GOT3 (cell line): Measurements from ENCODE around the gene CTDNEP1.
"Not testable (repeated sequence)": the region's sequence is repeated elsewhere in the genome, so short reads cannot be mapped to it uniquely, and the experiment has no call there.

ENCODE experiments used
- DNase-seq: peaks from one replicate; lab custom pipeline; 2025; ENCODE audit warnings: mixed read lengths; lab: John Stamatoyannopoulos, UW

The CTDNEP1 gene

DNA sequence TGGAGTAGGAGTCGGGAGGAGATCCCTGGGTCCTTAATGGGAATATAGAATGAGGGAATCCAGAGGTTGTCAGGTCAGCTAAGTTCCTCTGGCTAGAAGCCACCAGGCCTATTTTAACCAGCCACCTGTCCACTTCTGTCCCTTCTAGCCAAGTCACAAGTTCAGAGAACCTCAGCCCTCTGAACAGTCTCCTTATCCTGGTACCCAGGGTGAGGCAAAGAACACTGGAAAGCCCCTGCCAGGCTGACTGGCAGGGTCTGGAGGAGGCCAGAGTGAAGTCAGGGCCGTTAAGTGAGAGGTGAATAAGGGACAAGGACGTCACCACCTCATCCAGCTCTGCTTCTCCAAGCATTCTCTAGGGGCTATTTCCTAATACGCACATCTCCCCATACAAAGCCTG is 2.7 kb downstream of the CTDNEP1 start:
- no peak for DNase-seq

DNA sequence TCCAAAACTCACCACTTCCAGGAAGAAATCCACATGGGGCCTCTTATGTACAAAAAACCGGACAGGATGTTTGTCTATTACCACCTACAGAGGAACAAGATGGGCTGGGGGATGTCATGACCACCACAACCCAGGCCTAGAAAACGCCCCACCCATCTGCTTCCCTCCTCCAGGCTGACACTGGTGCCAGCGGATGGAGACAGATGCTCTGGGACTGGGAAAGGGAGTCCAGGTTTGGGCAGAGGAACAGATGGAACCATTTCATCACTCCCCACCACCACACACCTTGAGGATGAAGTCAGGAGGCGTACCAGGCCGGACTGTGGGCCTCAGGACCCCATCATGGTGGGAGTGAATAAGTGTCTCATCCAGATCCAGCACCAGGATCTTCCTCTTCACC is 4.8 kb downstream of the CTDNEP1 start:
- DNase-seq, result no peak

DNA sequence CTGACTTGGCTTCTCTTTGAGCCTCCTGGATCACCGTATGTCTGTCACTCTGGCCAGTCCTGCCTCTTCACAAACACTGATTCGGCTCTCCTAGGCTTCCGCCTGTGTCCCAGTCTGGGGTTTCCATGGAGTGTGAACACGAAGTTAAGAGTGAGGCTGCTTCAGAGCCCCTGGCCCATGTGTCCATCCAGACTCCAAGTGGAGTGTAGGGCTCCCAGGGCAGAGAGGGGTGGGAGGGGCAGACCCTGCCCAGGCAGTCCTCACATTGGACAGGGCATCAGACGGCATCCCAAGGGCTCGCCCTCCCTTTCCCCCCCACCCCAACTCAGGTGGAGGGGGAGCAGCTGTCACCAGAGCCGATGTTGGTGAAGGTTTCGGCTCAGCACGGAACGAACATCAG is 7.7 kb downstream of the CTDNEP1 start:
- DNase-seq, result not testable (repeated sequence)

DNA sequence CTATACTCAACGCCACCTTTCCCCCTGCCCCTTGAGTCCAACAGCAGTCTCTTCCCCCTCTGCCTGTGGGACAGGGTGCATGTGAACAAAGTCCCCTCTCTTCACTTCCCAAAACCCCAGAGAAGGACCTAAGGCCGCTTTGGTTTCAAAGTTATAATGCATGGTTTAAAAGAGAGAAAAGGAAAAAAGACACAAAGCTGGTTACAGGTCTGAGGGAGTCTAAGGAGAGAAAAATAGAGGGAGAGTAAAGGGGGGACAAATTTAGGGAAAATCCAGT is 8.1 kb downstream of the CTDNEP1 start:
- DNase-seq, result no peak

DNA sequence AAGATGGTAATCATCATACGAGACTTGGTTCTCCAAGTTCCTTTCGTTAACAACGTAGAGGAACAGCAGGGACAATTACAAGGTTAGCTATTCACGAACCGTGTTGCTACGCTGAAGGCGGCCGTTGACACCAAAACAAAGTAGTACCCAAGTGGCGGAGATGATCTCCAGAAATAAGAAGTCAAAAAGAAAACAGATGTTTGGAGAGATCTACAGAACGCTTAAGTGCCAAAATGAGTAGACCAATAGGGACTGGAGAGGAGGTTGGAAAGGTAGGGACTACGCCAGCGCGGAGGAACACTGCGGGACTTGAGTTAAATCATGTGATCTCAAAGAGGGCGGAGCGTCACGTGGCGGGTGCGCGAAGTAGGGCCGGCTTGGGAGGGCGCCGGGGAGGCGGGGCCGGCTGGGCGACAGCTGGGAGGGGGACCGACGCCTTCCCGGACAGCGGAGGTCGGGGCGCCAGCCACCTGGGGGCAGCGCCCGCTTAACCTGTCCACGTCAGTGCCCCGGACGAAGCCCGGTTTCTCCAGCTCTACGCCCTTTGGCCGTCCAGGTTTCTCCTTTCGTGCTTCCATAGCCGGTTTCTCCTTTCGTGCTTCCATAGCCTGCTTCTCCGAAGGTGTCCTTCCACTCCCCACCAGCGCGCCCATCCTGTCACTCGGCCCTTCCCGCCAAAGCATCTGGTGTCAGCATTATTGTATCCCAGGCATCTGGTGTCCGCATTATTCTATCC is 8.6 kb downstream of the CTDNEP1 start:
- peak; percentile 73 for DNase-seq

DNA sequence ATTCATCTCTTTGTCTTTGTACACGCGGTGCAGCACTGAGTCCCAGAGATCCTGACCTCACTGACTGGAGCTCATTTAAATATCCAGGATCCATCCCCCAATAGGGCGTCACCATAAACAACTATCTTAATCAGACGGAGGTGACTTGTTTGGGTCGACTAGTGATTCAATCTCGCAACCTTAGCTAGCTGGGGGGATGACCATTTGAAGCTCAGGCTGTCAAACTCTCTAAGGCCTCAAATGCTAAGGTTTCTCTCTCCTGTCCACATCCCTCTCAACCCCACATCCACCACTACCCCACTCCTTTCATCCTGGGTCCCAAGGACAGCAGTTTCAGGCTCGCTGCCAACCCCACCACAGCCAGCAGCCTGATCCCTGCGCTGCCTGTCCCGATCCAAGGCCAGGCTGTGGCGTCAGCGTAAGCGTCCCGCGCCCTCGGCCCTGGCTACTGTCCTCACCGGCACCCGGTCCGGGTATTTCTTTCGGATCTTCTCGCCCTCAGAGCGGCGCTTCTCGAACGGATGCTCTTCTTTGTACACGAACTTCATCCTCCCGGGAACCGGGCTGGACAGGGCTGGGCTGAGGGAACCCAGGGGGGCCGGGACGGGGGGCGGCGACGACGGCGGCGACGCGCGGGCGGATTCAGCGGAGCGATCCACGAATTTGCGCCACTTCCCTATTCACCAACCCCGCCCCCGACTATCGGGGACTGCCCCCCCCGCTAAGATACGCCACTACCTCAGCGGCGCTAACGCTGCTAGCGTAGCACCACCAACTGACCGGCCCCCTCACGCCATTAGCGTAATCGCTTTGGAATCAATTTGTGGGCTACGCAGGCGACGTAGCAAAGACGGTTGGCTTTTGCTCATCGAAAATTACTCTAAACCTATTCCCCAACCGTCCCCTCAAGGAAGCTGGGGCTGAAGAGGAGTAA is 9.5 kb downstream of the CTDNEP1 start, which contains the start of gene GABARAP:
Gene GABARAP (minus strand): TSS at position 667 of the 934 bp plus-strand sequence. CDS start 119 bp downstream, at position 548.
- peak; percentile 75 for DNase-seq

DNA sequence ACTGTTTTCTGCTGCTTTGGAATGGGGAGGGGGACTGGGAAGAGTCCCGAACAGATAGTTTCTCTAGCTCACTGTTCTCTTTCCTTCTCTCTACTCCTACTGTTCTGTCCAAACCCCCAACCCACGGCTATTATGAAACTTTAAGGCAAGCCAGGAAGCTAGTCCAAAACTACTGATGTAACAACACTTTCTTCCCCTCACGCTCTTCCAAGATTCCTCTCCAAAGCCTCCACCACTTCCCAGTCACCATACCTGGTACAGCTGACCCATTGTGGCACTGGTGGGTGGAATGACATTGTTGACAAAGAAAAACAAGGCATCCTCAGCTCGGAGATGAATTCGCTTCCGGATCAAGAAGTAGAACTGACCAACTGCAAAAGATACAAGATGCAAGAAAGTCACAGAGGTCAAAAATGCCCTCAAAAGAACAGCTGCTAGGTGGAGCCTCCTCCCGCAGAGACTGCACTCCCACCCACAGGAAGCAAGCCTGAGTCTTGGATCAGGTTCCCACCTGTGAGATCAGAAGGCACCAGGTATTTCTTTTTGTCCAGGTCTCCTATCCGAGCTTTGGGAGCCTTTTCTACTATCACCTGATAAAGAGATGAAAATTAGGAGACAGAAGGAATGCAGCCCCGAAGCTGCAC is 10.3 kb downstream of the CTDNEP1 start:
- no peak for DNase-seq

DNA sequence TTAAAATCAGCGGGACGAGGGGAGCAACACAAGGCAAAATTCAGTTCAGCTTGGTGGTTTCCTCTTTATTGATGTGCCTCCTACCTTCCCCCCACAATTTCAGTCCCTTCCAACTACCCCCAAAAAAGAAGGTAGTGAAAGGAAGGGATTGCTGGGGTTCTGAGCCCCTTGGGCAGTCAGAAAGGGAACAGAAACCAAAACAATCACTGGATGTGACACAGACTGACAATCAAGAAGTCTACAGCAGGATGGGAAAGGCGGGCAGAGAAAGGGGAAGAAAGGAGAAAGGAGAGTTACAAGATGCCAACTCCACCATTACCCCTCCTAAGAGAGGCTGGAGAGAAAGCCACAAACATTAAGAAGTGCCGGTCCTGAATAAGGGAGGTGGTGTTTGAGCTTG is 11.2 kb downstream of the CTDNEP1 start:
- DNase-seq, result no peak

DNA sequence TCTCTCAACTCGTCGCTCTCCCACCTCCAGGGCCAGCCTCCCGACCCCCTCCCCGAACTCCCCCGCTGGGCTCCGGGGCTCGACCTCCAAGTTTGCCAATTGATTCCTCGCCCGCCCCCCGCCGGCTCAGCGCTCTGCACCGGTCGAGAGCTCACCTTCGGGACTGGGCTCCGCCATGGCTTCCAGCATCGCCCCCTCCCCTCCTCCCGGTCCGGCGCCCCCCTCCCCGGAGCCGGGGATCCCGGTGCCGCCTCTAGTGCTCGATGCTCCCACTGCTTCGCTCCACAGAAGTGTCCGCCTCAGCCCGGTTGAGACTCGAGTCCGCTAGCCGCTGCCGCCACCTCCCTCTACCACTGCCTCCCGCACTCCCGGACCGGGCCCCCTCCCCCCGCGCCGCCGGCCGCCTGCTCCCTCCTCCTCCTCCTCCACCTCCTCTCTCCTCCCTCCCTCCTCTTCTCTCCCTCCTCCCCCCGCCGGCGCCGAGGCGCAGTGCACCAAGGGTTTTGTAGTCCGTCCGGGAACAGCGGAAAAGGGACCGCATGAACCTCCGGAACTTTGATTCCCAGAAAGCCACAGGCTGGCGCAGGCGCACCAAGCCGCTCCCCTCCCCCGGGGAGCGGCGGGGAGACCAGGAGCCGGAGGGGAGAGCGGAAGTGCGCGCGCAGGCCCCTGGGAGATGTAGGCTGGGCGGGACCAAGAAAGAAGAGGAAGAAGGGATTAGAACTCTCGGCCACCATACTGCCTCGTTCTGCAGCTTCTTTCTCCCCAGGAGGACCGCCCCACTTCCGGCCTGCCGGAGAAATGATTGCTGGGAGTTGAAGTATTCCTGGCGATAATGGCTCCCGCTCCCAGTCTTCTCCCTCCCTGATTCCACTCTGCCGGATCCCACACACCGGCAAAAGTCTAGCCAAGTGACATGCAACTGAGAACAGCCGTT is 12.2 kb downstream of the CTDNEP1 start, which contains the start of gene PHF23:
Gene PHF23 (minus strand): TSS at position 367 of the 937 bp plus-strand sequence. CDS start 178 bp downstream, at position 189.
- peak; percentile 97 for DNase-seq

DNA sequence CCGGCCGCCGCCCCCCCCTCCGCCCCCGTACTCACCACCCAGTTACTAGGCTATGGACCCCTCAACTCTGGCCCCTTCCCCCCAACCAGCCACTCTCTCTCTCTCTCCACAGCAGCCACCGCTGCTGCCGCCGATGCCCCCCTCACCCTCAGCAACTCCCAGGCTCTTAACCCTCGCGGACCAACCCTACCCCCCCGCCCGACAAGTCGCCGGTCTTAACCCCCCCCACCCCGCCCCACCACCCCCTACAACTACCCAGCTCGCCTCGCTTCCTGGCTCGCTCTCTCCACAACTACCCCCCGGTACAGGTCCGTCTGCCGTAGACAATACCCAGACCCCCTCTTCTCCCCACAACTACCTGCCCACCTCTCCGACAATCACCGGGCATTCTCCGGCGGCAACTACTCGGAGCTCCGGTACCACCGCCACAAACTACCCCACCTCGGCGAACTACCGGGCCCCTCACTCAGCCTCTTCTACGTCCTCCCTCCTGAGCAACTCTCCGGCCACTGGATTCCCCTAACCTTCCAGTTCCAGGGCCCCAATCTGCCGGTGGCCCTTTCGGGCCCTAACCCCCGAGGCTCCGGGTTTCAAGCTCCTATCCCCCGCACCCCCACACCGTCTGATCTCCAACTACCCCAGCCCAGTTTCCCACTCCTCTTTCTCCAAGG is 13.0 kb downstream of the CTDNEP1 start:
- DNase-seq, result no peak

DNA sequence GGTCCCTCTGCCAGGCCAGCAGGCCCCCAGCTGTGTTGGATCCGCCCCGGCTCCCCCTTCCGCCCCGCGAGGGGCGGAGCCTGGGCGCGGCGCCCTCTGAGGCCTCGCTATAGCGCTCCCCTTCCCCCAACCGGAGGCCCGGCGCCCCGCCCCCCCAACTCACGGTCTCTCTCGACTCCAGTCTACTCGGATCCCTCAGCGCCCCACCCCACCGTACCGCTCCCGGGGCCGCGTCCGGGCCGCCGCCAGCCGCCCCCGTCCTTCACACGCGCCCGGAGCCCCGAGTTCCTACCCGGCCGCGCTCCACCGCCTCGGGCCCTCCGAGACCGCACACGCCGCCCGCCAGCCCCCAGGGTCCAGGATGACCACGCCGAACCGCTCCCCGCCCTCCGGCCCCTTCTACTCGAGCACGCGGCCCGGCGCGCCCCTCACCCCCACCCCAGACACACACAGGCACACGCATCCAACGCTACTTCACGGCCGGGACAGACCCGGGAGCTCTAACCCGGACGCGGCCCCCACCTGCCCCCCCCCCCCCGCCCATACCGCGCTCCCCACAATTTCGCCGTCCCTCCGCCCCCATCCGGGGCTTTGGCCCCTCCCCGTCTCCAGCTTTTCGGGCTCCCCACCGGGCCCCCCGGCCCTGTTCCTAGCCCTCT is 13.6 kb downstream of the CTDNEP1 start:
- DNase-seq, result no peak

DNA sequence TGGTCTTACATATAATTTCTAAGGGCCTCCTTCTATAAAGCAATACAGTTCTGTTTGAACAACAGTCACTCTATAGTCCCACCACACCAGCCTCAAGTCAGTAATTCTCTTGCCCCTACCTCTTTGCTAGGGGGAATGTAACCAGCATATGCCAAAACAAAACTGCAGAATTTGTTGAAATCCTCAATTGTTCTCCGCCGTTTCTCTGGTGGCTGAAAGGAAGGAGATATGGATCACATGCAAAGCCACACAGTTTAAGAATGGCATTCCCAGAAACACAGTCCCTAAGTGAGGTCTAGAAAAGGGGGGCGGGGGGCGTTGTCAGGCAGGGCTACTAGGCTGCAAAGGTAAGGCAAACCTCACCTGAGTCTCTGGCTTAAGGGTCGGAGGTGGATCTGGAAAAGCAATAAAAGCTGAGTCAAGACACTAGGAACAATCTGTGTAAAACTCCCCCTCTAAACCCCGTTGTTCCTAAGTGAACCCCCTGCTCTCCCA is 14.2 kb downstream of the CTDNEP1 start:
- no peak for DNase-seq

DNA sequence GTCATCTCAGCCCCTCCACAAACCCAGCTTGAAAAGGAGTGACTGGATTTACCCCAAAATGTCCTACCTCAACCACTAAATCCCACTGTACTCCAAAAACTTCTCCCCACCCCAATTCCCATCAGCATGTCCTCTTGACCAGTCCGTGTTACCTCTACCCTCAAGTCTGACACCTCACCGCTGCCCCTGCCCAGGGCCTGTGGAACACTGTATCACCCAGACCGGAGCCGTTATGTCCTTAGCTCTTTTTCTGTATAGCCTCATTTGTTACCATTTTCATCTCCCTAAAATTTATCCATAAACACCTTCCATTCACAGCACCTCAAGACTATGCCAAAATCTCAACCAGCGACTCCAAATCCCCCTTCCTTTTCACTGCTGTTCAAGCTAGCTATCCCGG is 14.7 kb downstream of the CTDNEP1 start:
- no peak for DNase-seq

DNA sequence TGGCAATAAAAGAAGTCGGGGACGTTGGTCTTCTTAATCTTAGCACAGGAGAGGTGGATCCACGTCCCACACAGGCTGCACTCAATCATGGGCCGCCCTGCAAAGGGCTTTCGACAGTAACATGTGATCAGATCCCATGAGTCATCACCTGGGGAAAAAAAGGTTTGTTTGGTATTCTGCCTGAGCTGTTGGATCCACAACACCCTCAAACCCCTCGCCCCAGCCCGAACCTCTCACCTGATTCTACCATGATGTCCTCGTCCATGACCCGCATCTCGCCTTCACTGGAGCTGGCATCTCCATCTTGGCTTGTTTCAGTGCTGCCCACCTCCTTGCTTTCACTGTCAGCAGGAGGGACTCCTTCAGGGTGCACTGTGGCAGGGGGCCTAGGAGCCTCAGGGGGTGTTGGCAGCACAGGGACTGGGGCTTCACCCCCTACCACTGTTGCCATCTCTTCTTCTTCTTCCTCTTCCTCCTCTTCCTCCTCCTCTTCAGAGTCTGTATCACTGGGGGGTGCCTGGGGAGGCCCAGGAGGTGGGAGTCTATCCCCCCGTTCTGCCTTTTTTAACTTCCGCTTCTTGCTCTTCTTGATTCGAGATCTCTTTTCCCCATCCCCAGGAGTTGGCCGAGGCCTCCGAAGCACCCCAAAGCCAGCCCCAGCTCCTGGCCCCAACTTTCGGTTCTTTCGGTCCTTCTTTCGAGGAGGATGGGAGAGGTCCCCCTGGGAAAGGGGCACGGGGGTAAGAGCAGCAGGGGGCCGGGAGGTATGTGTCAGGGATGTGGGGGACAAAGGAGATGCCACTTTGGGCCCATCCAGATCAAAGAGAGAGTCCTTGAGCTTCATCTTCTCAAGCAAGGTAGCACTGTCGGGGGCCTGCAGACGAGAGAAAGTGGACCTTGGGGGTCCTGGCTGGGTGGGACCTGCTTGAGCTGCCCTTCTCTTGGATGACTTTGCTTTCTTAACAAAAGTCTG is 15.6 kb downstream of the CTDNEP1 start:
- DNase-seq, result no peak

DNA sequence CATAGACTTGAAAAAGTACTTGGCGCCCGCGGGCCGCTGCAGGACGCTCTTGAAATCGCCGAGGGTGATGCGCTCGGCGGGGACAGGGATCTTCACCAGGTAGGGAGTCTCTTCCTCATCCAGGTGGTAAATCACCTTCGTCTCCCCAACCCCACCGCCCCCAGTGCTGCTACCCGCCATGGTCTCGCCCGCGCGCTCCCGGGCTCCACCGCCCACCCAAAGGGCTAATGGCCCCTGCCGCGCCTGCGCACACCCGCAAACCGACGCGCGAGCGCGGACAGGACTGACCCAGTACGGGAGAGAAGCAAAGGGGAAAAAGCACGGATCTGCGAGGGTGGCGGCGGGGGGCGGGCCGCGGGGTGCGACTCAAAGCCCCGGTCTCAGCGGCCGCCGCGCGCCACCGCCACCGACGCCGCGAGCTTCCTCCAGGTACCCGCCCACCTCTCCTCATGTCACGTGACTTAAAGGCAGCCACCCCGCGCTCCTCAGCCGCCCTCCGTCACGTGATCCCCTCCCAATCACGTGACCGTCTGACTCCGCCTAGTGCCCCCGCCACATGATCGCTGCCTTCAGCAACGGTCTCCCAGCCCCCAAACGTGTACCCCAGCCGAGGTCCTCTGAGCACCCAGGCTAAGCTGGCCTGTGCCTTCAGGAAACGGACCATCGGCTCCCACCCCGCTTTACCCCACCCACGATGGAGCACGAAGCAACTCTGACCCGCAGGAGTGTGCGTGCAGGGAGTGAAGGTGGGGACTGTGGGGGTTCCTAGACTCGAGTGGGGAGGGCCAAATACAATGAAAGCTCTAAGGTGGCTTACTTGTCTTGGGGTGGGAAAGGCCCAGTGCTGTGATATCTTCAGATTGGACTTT is 17.2 kb downstream of the CTDNEP1 start, which contains the start of gene DVL2:
Gene DVL2 (minus strand): TSS at position 435 of the 869 bp plus-strand sequence. CDS start 255 bp downstream, at position 180.
- peak; percentile 77 for DNase-seq

DNA sequence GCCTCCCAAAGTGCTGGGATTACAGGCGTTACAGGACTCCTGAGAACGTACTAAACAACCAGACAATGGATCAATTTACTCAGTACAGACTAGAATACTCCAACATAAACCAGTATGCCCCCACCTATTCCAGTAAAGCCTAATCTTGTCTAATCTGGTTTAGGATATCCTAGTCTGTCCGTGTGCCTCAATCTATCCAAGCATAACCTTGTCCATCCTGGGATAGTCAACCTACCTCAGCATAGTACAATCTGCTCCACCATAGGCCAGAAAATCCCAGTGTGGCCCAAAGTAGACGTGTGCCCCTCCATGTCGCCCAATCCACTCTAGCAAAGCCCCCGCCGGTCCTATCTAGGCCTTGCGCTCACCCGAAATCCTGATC is 17.8 kb downstream of the CTDNEP1 start:
- no peak for DNase-seq

DNA sequence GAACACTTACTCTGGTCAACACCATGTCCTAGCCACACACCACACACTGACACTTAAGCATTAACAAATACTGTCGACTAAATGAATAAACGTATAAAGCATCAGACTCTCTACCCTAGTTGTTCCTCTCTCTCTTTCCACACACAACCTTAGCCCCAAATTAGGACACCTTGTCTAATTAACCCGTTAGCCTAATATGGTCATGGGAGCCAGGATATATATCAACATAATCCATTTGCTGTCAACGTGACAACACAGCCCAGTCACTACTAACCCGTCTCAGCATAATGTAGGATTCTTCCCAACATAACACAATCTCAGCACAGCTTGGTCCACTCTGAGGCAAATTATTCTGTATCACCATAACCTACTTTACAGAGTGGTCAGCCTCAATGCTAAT is 19.4 kb downstream of the CTDNEP1 start:
- no peak for DNase-seq

DNA sequence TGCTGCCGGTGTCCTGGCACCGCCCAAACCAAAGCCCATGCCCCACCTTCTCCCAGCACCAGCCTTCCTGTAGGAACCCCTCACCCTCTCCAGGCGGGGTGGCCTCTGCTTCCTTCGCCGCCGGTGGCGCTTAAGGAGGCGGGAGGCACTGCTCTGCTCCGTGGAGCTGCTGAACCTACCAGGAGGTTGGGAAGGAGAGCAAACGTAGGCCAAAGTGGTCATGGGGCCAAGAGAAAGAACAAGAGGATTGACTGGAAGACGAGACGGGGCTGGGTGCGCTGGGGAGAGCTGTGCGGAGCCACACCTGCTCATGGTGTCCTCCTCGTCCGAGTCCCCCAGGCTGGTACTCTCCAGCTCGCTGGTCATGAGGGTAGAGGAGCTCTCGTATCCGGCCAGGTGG is 22.0 kb downstream of the CTDNEP1 start:
- DNase-seq, result no peak
